Right renal pelvis (tissue), 4 donors: Measurements from ENCODE around the gene HTRA2. TPM values are rescaled to one million over a fixed set of nuclear protein-coding genes. Genes with fewer than 3 reads are reported as not detected.
A peak's percentile ranks its signal among the peaks of the same experiment; 100 is the strongest.

ENCODE experiments used
- DNase-seq, 4 donors: peaks; one replicate each; pipeline ENCODE4 v3.0.0-alpha.2; 2013; ENCODE audit warnings: low read depth in 4 of 4, low spot score in 3 of 4, missing footprints in 1 of 4
- polyA plus RNA-seq, 4 donors: library from polyadenylated mRNA; unstranded; fragments of 120-200 nt; gene quantifications; one replicate each; pipeline ENCODE4 v1.2.1, GENCODE V29; 2013; ENCODE audit not compliant: insufficient read length in 4 of 4

Gene HTRA2
- polyA plus RNA-seq, 4 donors, result 33.8 to 39.3 (median 37.6) TPM

DNA sequence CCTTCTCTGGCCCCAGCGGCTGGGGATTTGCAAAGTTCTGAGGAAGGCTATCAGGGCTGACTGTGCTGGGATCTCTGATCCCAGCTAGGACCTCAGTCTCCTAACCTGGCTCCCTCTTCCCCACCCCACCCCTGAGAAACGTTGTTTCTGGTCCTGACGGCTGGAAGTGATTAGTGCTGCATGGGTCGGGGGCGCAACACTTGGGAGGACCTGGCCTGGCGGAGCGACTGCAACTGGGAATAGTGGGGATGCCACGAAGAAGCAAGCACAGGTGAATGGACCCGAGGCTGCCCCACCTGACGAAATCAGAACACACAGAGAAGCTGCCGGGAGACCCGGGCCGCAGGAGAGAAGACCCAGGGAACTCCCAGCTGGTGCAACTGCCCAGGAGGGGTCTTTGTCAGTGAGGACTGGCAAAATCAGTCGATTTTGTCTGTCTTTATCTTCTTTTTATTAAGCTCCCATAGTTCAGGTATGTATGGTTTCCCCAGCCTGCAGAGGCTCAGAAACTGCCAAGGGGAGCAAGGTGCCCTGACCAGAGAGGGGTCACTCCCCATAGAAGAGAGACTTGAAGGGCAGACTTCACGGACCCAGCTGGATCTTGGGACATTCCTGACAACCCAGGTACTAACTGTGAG is 29.7 kb upstream of the HTRA2 start:
- no peak for DNase-seq

DNA sequence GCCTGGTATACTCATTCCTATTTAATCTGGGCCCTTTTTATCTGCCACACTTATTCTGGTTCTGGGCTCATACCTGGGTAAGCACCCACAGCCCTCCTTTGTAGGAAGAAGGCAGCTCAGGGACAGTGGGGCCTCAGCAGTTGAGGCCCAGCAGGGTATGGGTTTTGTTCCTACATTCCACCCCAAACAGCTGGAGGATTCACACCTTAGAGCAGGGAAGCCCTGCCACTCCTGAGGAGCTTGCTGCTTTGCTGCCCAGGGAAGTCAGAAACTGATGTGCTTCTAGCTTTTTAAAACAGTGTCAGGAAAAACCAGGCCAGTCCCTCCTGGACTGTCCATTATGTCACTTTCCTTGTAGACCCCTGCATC is 29.2 kb upstream of the HTRA2 start:
- no peak for DNase-seq

- DNase-seq, result no peak
Observed at GRCh38 chr2:74501335-74502071, 28.2 kb upstream of the HTRA2 start.

DNA sequence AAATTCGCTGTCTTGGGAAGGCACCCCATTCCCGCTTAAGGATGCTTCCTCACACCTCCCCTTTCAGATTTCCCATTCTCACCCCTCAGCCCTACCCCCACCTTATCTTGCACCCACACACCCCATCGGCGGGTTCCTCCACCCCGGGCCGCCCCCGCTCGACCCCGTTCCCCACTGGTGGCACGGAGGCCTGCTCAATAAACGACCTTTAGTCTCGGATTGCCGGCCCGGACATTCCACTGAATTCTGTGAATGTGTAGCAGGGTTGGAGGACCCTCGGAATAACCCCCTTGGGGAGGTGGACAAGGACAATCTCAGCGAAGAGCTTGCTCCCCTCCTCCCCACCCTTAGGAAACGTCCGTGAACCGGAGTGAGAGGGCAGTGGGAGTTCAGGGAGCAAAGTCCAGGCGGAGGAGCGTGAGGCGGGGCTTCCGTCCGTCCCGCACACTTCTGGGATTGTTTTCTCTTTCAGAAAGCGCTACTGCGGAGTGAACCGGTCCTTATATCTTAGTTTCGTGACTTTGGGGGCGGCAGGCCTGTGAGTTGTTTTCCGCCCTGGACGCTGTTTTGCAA is 27.5 kb upstream of the HTRA2 start:
- no peak for DNase-seq

DNA sequence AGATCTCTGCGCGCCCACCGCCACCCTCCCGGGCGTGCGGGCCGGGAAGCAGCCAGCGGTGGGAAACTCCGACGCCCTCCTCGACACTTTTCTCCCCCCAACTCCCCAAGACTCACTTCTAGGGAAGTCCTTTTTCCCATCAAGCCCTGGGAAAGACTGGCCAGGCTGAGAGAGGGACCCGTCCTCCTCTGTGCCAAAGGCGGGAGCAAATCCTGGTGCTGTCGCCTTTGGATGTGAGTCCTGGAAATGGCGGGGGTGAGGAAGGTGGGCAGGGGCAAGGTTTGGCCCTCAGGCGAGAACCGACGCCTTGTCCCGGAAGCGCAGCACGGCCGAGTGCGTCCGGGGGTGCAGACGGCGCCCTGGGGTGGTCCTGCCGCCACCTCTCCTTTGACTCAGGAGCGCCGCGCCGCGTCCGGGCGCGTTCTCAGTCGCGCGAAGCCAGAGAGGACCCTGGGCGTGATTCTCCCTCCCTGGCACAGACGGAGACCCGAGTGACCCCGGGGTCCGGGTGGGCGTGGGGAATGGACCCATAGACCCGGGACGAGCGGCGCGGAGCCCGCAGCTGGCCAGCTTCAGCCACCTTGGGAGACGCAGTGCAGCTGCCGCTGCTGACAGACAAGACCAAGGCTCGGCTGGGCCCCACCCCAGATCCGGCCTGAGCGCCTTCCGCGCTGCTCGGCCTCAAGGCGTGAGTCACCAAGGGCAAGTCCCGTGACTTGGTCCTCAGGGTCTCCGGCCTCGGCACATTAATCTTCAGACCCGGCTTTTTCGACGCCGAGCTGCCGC is 26.8 kb upstream of the HTRA2 start:
- DNase-seq, result no peak

GRCh38 chr2:74503506-74504475 is 25.9 kb upstream of the HTRA2 start:
- DNase-seq, result no peak

DNA sequence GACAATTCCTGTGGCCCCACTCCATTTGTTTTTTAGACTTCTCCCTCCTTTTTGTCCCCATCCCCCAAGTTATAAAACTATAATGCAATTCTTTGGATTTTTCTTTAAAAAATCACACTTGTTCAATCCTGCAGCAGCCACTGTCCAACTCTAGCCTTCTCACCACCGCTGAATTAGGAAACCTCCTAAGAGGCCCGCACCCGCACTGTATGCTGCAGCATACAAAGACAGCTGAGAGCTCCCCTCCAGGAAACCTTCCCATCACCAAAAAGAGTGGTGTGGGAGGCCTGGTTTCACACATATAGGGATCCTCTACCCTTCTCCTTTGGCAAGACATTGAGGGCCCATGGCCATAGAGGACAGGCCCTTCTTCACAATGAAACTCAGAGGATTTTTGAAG is 25.1 kb upstream of the HTRA2 start:
- no peak for DNase-seq

DNA sequence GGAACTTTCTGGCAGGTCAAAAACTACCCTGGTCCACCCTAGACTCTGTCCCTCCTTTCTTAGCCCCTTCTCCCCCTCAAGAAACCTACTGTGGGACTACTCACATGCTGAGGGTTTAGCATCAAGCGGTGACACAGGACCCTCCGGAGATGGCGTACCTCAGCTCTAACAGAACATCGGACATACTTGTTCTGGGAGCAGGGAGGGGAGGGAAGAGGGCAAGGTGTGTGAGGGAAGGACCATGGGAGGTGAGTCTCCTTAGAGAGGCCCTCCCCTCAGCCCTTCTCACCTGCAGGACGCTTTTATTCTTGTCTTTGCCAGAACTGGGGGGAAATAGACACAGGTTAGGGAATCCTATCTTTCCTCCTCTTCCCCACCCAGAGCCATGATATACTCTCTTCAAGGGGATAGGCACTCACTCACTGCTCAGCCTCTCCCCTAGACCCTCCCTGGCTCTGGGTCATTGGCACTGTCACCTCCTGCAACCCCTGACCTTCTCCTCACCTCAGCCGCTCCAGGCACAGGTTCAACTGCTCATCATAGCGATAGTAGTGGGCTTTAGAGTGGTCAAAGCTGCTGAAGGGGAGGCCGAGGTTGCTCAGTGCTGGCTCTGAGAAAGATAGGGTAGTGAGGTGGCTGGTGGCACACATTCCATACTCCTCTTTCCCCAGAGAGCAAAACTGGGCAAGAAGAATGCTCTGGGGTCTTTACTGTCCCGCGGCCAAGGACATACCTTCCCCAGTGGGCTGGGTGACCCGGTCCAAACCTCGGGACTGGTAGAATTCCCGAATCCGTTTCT is 24.1 kb upstream of the HTRA2 start:
- no peak for DNase-seq

GRCh38 chr2:74507145-74507925 is 22.4 kb upstream of the HTRA2 start, which contains the start of gene PCGF1:
Gene PCGF1, minus strand, starts transcription at chr2:74507695. Its CDS starts 27 bp downstream, at chr2:74507668.
- DNase-seq, result peak; percentile 97 to 99 (median 98)

DNA sequence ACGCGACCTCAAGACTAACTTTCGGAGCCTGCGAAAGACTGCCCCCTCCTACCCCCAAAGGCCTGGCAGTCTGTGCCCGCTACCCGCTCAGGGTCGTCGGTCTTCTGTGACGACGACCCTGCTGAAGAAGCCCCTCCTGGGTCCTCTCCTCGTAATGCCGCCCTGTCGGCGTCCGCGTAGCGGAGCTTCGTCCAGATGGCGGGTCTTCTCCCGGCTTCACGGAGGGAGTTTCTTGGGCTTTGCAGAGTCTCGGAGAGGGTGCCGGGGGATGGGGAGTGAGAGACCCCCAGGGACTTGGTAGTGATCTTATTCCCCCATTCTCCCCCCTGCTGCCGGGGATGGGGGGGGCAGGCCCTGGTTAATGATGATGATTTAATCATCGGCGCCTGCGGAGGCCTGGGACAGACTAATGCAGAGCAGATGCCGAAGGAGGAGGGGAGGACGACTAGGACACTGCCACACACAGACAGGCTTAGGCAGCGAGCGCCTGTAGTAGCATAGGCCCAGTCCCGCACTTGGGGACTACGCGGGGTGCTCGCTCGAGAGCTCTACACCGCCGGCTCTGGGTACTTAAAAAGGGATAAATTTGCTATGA is 21.7 kb upstream of the HTRA2 start:
- DNase-seq, result no peak

DNA sequence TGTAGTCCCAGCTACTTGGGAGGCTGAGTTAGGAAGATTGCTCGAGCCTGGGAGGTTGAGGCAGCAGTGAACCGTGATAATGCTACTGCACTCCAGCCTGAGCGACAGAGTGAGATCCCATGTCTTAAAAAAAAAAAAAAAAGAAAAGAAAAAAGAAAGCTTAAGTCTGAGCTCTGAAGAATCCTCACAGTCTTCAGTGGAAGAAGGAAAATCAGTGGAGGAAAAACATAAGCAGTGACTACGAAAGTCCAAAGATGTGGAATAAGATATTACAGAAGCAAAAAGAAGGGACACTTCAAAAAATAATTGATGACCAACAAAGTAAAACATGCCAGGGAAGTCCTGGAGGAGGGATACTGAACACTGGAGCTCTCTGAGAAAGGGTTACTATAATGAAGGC is 19.5 kb upstream of the HTRA2 start:
- no peak for DNase-seq

DNA sequence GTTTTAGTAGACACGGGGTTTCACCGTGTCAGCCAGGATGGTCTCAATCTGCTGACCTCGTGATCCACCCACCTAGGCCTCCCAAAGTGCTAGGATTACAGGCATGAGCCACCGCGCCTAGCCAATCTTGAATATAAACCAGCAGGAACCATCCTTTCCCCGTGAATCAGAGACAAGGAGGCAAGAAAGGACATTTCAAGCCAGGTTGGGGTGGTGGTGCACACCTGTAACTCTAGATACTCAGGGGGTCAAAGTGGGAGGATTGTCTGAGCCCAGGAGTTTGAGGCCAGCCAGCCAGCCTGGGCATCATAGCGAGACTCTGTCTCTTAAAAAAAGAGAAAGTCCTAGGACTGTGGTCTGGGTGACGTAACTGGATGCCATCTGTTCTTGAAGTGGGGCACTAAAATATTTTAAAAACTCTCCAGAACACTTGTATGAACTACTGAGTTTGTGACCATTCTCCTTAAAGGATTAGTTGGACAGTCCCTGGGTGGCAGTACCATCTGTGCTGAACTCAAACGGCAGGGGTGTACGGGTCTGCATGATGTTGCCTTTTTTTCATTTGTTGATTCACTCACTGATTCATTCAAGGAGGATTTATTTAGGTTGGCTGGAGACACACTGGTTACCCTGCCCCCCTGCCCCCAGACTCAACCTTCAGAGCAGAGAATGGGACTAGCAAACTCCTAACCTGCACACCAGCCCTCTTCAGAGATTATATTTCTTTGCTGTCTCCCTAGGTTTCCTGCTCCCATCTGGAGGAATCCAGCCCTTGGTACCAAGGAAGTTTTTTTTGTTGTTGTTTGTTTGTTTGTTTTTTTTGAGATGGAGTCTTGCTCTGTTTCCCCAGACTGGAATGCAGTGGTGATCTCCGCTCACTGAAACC is 18.4 kb upstream of the HTRA2 start:
- no peak for DNase-seq

GRCh38 chr2:74512744-74513604 is 16.8 kb upstream of the HTRA2 start:
- no peak for DNase-seq

GRCh38 chr2:74513605-74514367 is 15.9 kb upstream of the HTRA2 start:
- DNase-seq, result no peak
